Measurements from ENCODE around the gene ZNF726. TPM values are rescaled to one million over a fixed set of nuclear protein-coding genes. Genes with fewer than 3 reads are reported as not detected.
"Not testable (repeated sequence)": the region's sequence is repeated elsewhere in the genome, so short reads cannot be mapped to it uniquely, and the experiment has no call there.

ZNF726 gene
- total RNA-seq, 1 experiment from 2014 or later: 1.0 TPM

GRCh38 chr19:23971598-23971997, 56.9 kb downstream of the ZNF726 start:
- CTCF ChIA-PET: no interaction called here

GRCh38 chr19:23972161-23972560, 57.5 kb downstream of the ZNF726 start:
- intact Hi-C loops (cut with micrococcal nuclease): no loop called here
- H3K27ac Mint-ChIP-seq (ENCODE audit: low read depth, unreplicated experiment): no peak overlapping the region
- POLR2A ChIA-PET: no interaction called here
- H3K4me1 Mint-ChIP-seq (ENCODE audit: insufficient read depth, unreplicated experiment): no peaks in the 10 kb centered on the region
- H3K27me3 Mint-ChIP-seq (ENCODE audit: insufficient read depth, unreplicated experiment): no peaks in the 10 kb centered on the region
- CTCF ChIA-PET: no interaction called here
- TF ChIP-seq, protein P1, sequence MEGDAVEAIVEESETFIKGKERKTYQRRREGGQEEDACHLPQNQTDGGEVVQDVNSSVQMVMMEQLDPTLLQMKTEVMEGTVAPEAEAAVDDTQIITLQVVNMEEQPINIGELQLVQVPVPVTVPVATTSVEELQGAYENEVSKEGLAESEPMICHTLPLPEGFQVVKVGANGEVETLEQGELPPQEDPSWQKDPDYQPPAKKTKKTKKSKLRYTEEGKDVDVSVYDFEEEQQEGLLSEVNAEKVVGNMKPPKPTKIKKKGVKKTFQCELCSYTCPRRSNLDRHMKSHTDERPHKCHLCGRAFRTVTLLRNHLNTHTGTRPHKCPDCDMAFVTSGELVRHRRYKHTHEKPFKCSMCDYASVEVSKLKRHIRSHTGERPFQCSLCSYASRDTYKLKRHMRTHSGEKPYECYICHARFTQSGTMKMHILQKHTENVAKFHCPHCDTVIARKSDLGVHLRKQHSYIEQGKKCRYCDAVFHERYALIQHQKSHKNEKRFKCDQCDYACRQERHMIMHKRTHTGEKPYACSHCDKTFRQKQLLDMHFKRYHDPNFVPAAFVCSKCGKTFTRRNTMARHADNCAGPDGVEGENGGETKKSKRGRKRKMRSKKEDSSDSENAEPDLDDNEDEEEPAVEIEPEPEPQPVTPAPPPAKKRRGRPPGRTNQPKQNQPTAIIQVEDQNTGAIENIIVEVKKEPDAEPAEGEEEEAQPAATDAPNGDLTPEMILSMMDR (IDR thresholded peaks at IDR 0.05; ENCODE audit: unreplicated experiment): no peak
- no peak overlapping the region for H3K4me3 Mint-ChIP-seq (ENCODE audit: unreplicated experiment)
- H3K36me3 Mint-ChIP-seq (ENCODE audit: insufficient read depth, unreplicated experiment): no peaks in the 10 kb centered on the region
- BruUV-seq (replicated peaks): no TSS peak
- no peak for DNase-seq (ENCODE audit: unreplicated experiment)
- peaks cover 29% of the 10 kb centered on the region for H3K9me3 Mint-ChIP-seq (ENCODE audit: unreplicated experiment)

More at GRCh38 chr19:23971598-23971997, 56.9 kb downstream of the ZNF726 start:
- no peaks in the 10 kb centered on the region for H3K4me1 Mint-ChIP-seq (ENCODE audit: insufficient read depth, unreplicated experiment)
- H3K4me3 Mint-ChIP-seq (ENCODE audit: unreplicated experiment): no peak overlapping the region
- BruUV-seq (replicated peaks): no TSS peak
- TF ChIP-seq, protein P1 (IDR thresholded peaks at IDR 0.05; ENCODE audit: unreplicated experiment): no peak
- no peaks in the 10 kb centered on the region for H3K36me3 Mint-ChIP-seq (ENCODE audit: insufficient read depth, unreplicated experiment)
- no peak overlapping the region for H3K27ac Mint-ChIP-seq (ENCODE audit: low read depth, unreplicated experiment)
- H3K27me3 Mint-ChIP-seq (ENCODE audit: insufficient read depth, unreplicated experiment): no peaks in the 10 kb centered on the region
- DNase-seq (ENCODE audit: unreplicated experiment): no peak
- H3K9me3 Mint-ChIP-seq (ENCODE audit: unreplicated experiment): peaks cover 30% of the 10 kb centered on the region
- POLR2A ChIA-PET: no interaction called here
- intact Hi-C loops (cut with micrococcal nuclease): no loop called here

- H3K27ac Mint-ChIP-seq (ENCODE audit: low read depth, unreplicated experiment): no peak overlapping the region
- BruUV-seq (replicated peaks): no TSS peak
- intact Hi-C loops (cut with micrococcal nuclease): no loop called here
- no peak for DNase-seq (ENCODE audit: unreplicated experiment)
- H3K9me3 Mint-ChIP-seq (ENCODE audit: unreplicated experiment): peaks cover 48% of the 10 kb centered on the region
- H3K27me3 Mint-ChIP-seq (ENCODE audit: insufficient read depth, unreplicated experiment): no peaks in the 10 kb centered on the region
- no peaks in the 10 kb centered on the region for H3K36me3 Mint-ChIP-seq (ENCODE audit: insufficient read depth, unreplicated experiment)
- CTCF ChIA-PET: no interaction called here
- no peak overlapping the region for H3K4me3 Mint-ChIP-seq (ENCODE audit: unreplicated experiment)
- TF ChIP-seq, protein P1 (IDR thresholded peaks at IDR 0.05; ENCODE audit: unreplicated experiment): no peak
- H3K4me1 Mint-ChIP-seq (ENCODE audit: insufficient read depth, unreplicated experiment): no peaks in the 10 kb centered on the region
- POLR2A ChIA-PET: no interaction called here
These were observed 60.3 kb downstream of the ZNF726 start for GRCh38 chr19:23974941-23975340.

DNA sequence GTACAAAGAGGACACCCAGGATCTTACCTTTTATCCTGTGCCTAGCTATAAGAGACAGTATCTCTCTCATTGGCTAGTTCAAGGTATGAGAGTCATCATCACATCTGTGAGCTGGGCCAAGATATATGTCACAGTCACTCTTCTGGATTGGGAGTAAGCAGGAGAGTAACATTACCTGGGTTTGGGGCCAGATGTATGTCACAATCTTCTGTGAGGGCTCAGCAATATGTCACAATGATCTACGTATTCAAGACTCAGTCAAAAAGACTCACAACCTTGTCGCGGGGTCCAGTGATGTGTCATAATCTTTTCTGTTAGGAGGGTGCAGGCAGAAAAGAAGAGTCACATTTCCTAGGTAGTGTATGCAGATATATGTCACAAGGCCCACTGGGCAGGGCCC, 61.9 kb downstream of the ZNF726 start:
- H3K4me1 Mint-ChIP-seq (ENCODE audit: insufficient read depth, unreplicated experiment); CTCF ChIA-PET; POLR2A ChIA-PET; DNase-seq (ENCODE audit: unreplicated experiment); H3K4me3 Mint-ChIP-seq (ENCODE audit: unreplicated experiment); BruUV-seq (replicated peaks); H3K36me3 Mint-ChIP-seq (ENCODE audit: insufficient read depth, unreplicated experiment); H3K27ac Mint-ChIP-seq (ENCODE audit: low read depth, unreplicated experiment); intact Hi-C loops (cut with micrococcal nuclease); H3K27me3 Mint-ChIP-seq (ENCODE audit: insufficient read depth, unreplicated experiment): not testable (repeated sequence)
- peaks cover 64% of the 10 kb centered on the region for H3K9me3 Mint-ChIP-seq (ENCODE audit: unreplicated experiment)

GRCh38 chr19:23977256-23977655, 62.6 kb downstream of the ZNF726 start:
- H3K9me3 Mint-ChIP-seq (ENCODE audit: unreplicated experiment): peaks cover 66% of the 10 kb centered on the region
- CTCF ChIA-PET; H3K36me3 Mint-ChIP-seq (ENCODE audit: insufficient read depth, unreplicated experiment); H3K4me3 Mint-ChIP-seq (ENCODE audit: unreplicated experiment); H3K27me3 Mint-ChIP-seq (ENCODE audit: insufficient read depth, unreplicated experiment); POLR2A ChIA-PET; BruUV-seq (replicated peaks); H3K27ac Mint-ChIP-seq (ENCODE audit: low read depth, unreplicated experiment); DNase-seq (ENCODE audit: unreplicated experiment); intact Hi-C loops (cut with micrococcal nuclease); H3K4me1 Mint-ChIP-seq (ENCODE audit: insufficient read depth, unreplicated experiment): not testable (repeated sequence)
